ENCODE data around the gene ALOX12B. TPM values are rescaled to one million over a fixed set of nuclear protein-coding genes. Genes with fewer than 3 reads are reported as not detected.

ALOX12B gene
- polyA plus RNA-seq, 1 donor from 2014 or later, result 0.41 TPM

DNA sequence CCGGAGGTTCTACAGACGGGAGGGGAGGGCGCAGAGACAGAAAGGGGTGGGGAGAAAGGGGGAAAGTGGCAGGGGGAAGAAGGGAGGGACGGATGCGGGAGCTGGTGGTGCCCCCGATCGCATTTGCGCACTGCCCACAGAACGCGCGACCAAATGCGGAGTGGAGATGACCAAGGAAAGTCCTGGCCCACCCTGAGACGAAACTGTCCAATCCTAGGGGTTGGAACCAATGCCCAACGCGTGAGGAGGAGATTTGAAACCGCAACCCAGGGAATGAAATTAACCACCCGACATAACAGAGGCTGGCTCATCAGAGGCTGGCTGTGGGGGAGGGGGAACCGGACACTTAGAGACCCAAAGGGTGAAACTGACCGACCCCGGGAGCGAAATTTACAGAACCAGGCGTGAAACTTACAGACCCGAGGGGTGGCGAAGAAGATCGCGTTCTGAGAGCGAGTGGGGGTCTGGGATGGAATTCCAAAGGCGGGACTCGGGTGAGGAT lies 35.0 kb upstream of the ALOX12B start:
- H3K27me3 Mint-ChIP-seq, result peaks cover 46% of the 10 kb centered on the region
- H3K27ac Mint-ChIP-seq, result peak overlapping the region in 2 of 3 donors; percentile 73 to 89
- peaks cover 54 to 59% (median 57%) of the 10 kb centered on the region in 3 donors for H3K4me1 Mint-ChIP-seq
- peak overlapping the region; percentile 92 to 98 (median 93) for H3K4me3 Mint-ChIP-seq
- H3K9me3 Mint-ChIP-seq, result peaks cover 0 to 5% (median 0%) of the 10 kb centered on the region in 3 donors
- peaks cover 2% of the 10 kb centered on the region for H3K36me3 Mint-ChIP-seq

DNA sequence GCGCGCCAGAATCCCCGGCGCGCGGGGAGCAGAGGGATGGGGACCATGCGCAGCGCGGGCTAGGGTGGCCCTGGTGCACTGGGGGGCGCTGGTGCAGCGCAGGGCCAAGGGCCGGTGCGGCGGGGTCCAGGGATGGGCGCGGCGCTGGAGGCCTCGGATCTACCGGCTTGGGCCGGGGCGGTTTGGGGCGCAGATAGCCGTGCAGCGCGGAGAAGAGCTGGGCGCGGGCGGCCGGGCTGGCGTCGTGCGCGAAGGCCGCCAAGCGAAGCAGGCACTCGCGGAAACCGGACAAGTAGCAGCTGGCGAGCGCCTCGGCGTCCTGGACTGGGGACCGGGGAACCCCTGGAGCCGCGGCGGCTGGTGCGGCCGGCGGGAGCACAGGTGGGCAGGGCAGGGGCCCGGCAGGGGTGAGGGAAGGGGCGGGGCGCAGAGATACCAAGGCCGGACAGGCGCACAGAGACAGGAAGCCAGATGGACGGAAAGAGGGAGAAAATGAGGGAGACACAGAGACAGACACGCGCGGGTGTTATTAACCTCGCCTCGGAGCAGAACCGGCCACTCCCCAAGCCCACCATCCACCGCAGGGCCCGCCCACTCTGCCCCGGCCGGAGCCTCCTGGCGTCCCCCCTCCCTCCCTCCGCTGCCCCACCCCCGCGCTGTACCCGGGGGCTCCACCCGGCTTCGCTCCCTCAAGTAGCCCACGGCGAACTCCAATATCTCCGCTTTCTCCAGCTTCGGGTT lies 34.3 kb upstream of the ALOX12B start:
- H3K9me3 Mint-ChIP-seq, result peaks cover 0 to 5% (median 0%) of the 10 kb centered on the region in 3 donors
- peak overlapping the region; percentile 92 to 98 (median 93) for H3K4me3 Mint-ChIP-seq
- peaks cover 49 to 56% (median 52%) of the 10 kb centered on the region in 3 donors for H3K4me1 Mint-ChIP-seq
- H3K36me3 Mint-ChIP-seq, result peaks cover 2% of the 10 kb centered on the region
- peak overlapping the region in 1 of 3 donors; percentile 100 for H3K27ac Mint-ChIP-seq
- peaks cover 41% of the 10 kb centered on the region for H3K27me3 Mint-ChIP-seq

DNA sequence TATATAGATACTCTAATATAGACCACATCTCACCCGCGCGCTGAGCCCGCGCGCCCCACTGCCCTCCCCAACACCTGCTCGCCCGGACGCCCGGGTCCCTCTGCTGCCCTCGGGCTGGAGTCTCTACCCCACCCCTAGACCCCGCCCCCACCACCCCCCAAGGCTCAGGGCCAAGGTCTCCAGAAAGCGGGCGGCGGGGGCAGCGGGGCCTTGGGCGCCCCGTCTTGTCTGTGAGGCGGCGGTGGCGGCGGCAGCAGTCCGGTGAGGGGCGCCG lies 33.8 kb upstream of the ALOX12B start:
- Mint-ChIP-seq H3K27me3 (peaks cover 43% of the 10 kb centered on the region), H3K4me3 (peak overlapping the region; percentile 92 to 100 (median 98)), H3K36me3 (peaks cover 2% of the 10 kb centered on the region), H3K9me3 (peaks cover 0 to 5% (median 0%) of the 10 kb centered on the region in 3 donors), H3K27ac (peak overlapping the region in 2 of 3 donors; percentile 100), H3K4me1 (peaks cover 46 to 53% (median 48%) of the 10 kb centered on the region in 3 donors)

DNA sequence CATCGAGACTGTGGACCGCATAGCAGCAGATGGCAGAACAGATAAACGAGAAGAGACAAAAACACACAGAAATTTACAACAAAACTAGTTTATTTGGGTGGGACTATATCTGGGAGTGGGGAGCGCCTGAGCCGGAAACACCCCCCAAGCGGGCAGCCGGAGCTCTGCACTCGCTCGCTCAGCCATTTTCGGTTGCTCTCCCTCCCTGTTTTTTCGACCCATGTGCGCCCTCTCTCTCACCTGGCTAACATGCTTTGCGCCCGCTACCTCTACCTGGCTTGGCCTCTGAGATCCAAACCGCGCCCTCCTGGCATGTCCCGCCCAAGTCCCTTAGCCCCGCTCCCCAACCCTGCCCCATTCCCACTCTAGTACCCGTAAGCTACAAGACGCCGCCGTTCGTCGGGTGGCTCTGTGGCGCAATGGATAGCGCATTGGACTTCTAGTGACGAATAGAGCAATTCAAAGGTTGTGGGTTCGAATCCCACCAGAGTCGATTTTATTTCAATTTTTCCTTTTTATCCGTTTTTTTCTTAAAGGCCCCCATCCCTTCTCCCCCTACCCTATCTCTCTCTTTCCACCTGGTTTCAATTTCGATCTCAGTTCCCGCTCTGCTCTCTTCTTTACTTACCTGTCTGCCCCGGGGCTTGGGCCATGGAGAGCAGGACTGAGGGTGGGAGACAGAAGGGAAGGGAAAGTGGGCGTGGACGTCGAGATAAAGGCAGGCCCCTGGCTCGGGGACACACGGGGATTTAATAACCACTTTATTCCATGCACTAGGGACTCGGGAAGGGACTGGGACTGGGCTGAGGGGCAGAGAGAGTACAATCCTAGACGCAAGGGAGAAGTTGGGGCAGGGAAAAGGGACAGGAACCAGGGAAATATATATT lies 33.2 kb upstream of the ALOX12B start:
- Mint-ChIP-seq H3K27me3 (peaks cover 46% of the 10 kb centered on the region), H3K4me1 (peaks cover 46 to 51% (median 47%) of the 10 kb centered on the region in 3 donors), H3K36me3 (peaks cover 2% of the 10 kb centered on the region), H3K27ac (peak overlapping the region; percentile 100), H3K4me3 (peak overlapping the region; percentile 87 to 100 (median 98)), H3K9me3 (peaks cover 0 to 5% (median 0%) of the 10 kb centered on the region in 3 donors)

DNA sequence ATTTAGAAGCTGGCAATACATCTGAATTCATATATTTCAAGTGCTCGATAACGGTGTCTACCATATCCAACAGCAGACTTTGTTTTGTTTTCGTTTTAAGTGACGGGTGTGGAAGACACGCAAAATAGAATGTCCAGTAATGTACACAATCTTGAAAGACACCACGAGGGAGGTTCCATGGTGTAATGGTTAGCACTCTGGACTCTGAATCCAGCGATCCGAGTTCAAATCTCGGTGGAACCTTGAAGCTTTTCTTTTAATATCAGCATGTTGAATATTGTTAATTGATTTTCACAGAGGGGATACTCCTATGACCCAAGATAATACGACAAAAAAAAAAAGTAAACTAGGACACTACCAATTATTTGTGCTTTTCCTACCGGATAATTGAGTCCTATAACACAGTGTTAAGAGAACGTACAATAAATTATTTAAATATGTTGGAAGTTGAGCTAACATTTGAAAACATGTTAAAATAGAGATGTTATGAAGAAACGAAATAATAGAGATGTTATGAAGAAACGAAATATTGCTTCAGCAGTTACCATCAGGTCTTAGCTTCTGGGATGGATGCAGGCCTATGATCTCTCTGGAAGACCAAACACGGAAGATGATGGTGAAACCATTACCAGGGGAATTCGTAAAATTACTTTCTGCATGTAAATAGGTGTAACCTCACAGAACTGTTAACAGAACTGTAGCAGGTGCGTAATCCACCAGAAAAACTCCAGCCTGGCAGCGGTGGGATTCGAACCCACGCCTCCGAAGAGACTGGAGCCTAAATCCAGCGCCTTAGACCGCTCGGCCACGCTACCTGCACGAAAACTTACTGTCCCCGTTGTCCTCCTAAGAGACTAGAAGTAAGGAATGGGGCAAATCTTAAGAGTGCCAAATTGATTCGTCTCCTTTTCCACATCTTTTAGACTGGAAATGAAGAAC lies 32.3 kb upstream of the ALOX12B start:
- Mint-ChIP-seq H3K4me1 (peaks cover 40 to 47% (median 44%) of the 10 kb centered on the region in 3 donors), H3K27me3 (peaks cover 52% of the 10 kb centered on the region), H3K36me3 (peaks cover 2% of the 10 kb centered on the region), H3K9me3 (peaks cover 0 to 5% (median 0%) of the 10 kb centered on the region in 3 donors), H3K27ac (peak overlapping the region; percentile 100), H3K4me3 (peak overlapping the region; percentile 87 to 100 (median 98))

DNA sequence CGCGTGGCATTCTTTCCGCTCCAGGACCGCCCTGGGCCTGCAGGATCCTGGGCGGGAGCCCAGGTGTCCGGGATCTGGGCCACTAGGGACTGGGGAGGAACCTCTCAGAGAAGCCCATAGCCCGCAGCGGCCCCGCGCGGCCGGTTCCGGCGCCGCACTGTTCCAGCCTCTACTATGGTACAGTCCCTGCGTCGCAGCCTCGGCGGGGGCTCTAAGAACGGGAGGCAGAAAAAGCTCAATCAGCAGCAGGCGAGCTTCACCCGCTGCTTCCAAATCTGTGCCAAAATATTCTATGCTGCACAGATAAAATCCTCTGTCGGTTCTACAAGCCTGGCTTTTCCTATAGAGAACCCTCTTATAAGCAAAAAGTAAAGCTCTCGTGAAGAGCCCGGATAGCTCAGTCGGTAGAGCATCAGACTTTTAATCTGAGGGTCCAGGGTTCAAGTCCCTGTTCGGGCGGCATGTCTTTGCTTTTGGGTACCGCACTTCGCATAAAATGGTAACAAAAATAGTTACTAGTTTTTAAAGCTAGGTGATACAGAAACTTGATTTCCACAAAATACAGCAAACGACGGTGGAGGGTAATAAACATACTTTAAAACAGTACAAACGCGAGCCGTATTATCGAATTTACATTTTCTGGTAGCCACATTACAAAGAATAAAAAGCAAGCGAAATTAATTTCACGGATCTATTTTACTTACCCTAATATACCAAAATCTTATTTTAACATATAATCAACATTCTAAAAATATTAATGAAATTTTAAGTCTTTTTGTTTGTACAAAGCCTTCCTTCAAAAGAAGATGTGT lies 31.5 kb upstream of the ALOX12B start:
- peaks cover 2% of the 10 kb centered on the region for H3K36me3 Mint-ChIP-seq
- H3K9me3 Mint-ChIP-seq, result peaks cover 0 to 5% (median 0%) of the 10 kb centered on the region in 3 donors
- H3K4me3 Mint-ChIP-seq, result peak overlapping the region; percentile 87 to 100 (median 98)
- H3K27me3 Mint-ChIP-seq, result peaks cover 48% of the 10 kb centered on the region
- peak overlapping the region; percentile 100 for H3K27ac Mint-ChIP-seq
- peaks cover 34 to 41% (median 35%) of the 10 kb centered on the region in 3 donors for H3K4me1 Mint-ChIP-seq

DNA sequence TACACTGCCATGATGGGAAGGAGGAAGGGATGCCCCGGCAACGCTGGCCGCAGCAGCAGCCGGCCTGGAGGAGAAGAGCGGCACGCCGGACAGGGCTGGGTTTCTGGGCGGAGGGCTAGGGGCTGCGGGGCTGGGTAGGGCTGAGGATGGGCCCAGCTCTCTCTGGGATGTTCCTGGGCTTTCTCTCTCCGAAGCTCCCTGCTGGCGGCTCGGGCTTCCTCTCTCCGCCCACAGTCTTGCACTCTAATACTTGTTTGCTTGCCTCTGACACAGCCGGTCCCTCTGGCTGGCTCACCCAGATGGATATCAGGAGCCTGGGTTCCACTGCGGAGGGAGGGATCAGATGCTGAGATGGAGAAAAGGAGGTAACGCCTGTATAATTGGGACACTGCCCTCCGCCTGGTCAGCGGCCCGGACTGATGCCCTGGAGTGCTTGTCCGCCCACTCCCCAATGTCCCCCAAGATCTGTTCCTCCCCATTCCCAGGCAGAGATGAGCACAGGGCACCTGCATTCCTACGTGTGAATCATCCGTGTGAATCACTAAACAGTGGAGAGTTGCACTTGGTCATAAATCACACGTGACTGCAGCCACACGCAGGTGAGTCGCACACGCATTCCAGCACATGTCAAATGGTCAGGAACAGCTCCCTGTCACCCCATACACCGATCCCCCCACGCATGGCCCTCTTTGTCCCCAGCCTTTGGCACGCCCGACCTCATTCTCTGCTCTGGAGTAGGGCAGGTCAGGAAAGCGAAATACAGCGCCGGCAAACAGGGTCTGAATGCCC lies 30.7 kb upstream of the ALOX12B start, which contains the start of gene ALOXE3:
Gene ALOXE3 (minus strand): TSS at position 535 of the 789 bp plus-strand sequence. CDS start 524 bp downstream, at position 11.
- peak within 1 kb of the TSS; percentile 87 to 100 (median 98) for H3K4me3 Mint-ChIP-seq
- peaks cover 30 to 36% (median 30%) of the 10 kb centered on the region in 3 donors for H3K4me1 Mint-ChIP-seq
- H3K36me3 Mint-ChIP-seq, result peaks cover 4% of the 10 kb centered on the region
- peaks cover 46% of the 10 kb centered on the region for H3K27me3 Mint-ChIP-seq
- H3K9me3 Mint-ChIP-seq, result peaks cover 0 to 5% (median 0%) of the 10 kb centered on the region in 3 donors
- H3K27ac Mint-ChIP-seq, result peak within 1 kb of the TSS; percentile 100

DNA sequence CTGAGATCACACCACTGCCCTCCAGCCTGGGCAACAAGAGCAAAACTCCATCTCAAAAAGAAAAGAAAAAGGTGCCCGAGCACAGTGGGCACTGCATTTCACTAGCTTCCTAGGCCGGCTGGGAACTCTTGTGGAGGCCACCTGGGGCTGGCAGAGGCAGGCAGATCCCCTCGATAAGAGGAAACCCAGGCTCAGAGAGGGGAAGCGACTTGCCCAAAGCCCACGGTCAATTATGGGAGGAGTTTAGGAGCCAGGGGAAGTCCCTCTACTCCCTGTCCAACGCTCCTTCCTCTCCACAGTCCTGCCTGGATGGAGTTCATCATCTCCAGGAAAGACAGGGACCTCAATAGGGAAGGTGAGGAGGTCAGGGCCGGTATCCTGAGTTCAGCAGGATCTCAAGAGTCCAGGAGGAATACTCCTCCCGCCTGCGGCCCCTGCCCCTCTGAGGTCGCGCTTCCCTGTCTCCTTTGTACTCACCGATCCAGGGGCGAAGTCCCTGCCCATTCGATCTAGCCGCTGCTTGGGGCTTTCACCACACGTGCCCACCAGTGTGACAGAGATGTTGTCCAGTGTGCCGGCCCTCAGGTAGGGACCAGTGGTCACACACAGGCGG lies 30.0 kb upstream of the ALOX12B start:
- H3K27me3 Mint-ChIP-seq, result peaks cover 44% of the 10 kb centered on the region
- H3K9me3 Mint-ChIP-seq, result peaks cover 0 to 5% (median 0%) of the 10 kb centered on the region in 3 donors
- H3K4me1 Mint-ChIP-seq, result peaks cover 26 to 31% (median 28%) of the 10 kb centered on the region in 3 donors
- H3K36me3 Mint-ChIP-seq, result peaks cover 4% of the 10 kb centered on the region
- H3K4me3 Mint-ChIP-seq, result peak overlapping the region; percentile 87 to 100 (median 98)
- peak overlapping the region in 1 of 3 donors; percentile 100 for H3K27ac Mint-ChIP-seq

DNA sequence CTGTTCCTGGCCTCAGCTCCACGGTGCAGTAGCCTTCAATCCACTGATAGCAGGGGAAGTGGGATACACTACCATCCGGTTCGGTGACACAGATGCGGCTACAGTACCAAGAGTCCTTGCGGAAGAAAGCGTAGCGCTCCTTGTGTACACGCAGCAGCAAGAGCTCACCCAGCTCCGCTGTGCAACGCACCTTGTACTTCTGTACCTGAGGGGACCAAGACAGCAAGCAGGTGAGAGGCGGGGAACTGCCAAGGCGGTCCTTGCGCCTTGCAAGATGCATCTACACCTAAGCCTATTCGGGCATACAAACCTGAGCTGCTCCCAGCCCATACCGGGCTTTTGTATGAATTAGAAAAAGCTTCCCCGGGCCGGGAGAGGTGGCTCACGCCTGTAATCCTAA lies 29.3 kb upstream of the ALOX12B start:
- peaks cover 0 to 5% (median 0%) of the 10 kb centered on the region in 3 donors for H3K9me3 Mint-ChIP-seq
- peaks cover 4% of the 10 kb centered on the region for H3K36me3 Mint-ChIP-seq
- peaks cover 45% of the 10 kb centered on the region for H3K27me3 Mint-ChIP-seq
- peak overlapping the region in 2 of 3 donors; percentile 36 to 100 for H3K27ac Mint-ChIP-seq
- peaks cover 25 to 30% (median 28%) of the 10 kb centered on the region in 3 donors for H3K4me1 Mint-ChIP-seq
- peak overlapping the region in 2 of 4 donors; percentile 3 to 19 for H3K4me3 Mint-ChIP-seq

DNA sequence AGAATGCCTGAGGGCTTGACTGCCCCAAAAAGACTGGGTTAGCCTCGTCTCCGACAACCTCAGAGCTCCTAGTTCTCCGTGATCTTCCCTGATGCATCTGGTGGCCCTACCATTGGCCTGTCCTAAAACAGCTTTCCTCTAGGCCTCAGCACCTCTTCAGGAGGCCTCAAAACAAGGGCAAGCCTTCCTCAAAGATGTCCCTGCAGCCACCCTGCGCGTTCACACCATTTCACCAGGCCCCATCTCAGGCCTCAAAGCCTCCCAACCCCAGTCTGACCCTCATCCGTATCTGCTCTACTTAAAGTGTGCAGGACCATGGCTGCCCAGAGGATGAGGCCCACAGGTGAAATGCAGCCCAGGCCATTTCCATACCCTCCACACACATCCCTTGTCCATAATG lies 23.4 kb upstream of the ALOX12B start:
- peak overlapping the region in 2 of 4 donors; percentile 73 to 74 for H3K4me3 Mint-ChIP-seq
- H3K27ac Mint-ChIP-seq, result peak overlapping the region in 1 of 3 donors; percentile 28
- H3K9me3 Mint-ChIP-seq, result no peaks in the 10 kb centered on the region
- peaks cover 2% of the 10 kb centered on the region for H3K36me3 Mint-ChIP-seq
- peaks cover 33% of the 10 kb centered on the region for H3K27me3 Mint-ChIP-seq
- peaks cover 0 to 2% (median 2%) of the 10 kb centered on the region in 3 donors for H3K4me1 Mint-ChIP-seq

DNA sequence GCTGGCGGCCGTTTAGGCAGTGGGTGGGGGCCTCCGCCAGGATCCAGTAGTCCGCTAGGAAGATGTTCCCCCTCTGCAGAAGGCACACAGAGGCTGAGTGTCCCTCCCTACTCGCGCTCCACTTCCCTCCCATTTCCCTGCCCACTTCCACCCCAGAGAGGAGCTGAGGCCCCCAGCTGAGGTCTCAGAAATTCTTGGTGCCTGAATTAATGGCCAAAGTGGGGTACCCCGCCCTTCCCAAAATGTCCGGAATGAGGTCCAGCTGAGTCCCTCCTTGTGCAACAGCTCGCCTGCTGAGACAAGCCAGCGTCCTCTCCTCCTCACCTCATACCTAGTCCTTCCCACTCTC lies 22.9 kb upstream of the ALOX12B start:
- Mint-ChIP-seq H3K27me3 (peaks cover 30% of the 10 kb centered on the region), H3K4me1 (peaks cover 0 to 2% (median 2%) of the 10 kb centered on the region in 3 donors), H3K36me3 (peaks cover 2% of the 10 kb centered on the region), H3K9me3 (no peaks in the 10 kb centered on the region), H3K27ac (peak overlapping the region in 1 of 3 donors; percentile 28), H3K4me3 (peak overlapping the region in 2 of 4 donors; percentile 66 to 74)

Measured in IgD-negative memory B cell (primary cell).